GM19351 (cell line): ENCODE results near the gene KLF6.

Source experiments
- ATAC-seq: cut with Tn5 transposase; IDR thresholded peaks from one replicate; pipeline ENCODE4 v1.9.1; 2021; ENCODE audit warnings: mild to moderate bottlenecking, moderate library complexity; ENCODE audit not compliant: unreplicated experiment

The KLF6 gene

DNA sequence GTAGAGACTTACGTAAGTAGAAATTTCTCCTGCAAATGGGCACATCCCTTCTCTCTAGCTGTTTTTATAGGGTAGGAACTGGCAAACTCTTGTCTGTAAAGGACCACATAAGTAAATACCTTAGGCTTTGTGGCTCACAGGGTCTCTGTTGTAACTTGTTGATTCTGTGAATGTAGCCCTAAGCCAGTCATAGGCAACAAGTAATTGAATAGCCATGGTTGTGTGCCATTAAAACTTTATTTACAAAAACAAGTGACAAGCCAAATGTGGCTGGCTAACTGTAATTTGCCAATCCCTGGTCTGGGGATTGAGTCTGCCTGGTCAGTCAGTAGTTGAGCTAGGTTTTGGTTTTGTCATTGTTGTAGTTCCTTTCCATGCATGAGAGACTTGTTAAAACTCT, 5.3 kb upstream of the KLF6 start:
- ATAC-seq, result no peak

DNA sequence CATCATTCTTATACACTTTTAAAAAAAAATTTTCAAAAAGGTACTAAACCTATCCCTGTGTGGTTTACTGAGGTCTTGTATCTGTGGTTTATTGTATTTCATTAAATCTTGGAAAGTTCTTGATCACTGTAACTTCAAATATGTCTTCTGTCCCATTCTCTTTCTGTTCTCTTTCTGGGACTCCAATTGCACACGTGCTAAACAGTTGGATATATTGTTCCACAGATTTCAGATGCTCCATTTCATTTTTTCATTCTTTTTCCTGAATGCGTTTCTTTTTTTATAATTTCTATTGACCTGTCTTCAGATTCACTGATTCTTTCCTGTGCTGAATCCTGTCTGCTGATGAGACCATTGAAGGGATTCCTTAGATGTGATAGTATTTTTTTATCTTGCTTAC, 4.6 kb upstream of the KLF6 start:
- ATAC-seq, result no peak

DNA sequence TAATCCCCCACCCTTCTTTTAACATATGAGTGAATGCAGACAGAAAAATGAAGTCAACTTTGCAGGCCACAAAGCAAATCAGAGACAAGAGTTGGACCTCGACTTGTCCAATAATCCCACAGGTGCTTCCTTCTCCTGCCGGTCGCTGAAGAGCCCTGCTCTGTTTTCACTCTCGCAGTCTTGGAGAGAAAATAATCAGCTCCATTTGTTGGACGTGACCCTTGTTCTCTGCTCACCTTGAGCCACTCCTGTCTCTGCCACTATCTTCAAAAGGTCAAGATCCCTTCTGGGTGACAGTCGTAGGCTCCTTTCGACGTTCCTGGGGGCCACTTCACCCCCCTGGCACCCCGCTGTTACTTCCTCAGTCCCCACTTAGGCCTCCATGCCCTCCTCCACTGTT, 2.8 kb upstream of the KLF6 start:
- ATAC-seq, result no peak

DNA sequence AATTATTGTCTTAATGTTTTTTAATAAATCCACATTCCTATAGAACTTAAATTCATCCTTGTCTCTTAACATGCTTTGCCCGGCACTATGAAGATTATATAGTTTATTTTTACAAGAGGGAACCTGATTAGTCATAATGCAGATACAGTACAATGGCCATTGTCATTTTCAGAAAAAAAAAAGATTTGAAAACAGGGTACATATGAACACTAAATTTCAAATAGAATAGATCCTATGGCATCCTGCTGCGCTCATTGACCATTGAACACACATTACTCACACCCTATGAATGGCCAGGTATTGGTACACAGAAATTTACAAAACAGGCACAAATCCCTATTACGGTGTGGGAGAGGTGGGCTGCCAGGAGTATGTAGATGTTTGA, 2.0 kb upstream of the KLF6 start:
- ATAC-seq, result no peak

DNA sequence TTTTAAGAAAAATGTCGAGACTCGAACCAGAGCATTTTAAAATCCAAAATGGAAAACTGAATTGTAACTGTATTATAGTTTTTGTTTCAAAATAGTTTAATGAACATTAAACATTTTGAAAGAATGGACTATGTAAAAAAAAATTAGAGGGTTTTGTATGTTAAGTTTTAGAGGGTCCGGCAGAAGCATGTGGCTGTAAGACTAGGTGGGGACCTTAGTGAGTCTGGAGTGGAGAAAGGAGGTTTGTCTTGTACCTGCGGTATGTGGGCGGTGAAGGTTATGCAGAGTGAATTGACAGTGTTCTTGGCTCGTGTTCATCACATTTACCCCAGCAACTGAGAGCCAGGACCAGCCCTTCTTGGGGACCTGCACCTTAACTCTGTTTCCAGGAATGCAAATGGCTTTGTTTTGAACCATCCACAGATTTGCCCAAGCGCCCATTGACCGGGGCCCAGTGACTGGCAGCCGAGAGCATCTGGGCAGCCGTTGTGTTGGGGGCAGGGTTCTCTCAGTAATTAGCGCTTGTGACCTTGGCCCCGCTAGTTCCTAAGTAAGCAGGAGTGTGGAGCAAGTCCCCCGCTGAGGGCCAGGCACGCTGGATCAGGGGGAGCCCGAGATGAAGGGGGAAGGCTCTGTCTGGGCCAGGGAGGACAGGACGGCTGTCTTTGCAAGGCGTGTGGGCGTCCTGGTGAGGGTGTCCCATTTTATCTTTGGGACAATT, 1.4 kb upstream of the KLF6 start:
- no peak for ATAC-seq

DNA sequence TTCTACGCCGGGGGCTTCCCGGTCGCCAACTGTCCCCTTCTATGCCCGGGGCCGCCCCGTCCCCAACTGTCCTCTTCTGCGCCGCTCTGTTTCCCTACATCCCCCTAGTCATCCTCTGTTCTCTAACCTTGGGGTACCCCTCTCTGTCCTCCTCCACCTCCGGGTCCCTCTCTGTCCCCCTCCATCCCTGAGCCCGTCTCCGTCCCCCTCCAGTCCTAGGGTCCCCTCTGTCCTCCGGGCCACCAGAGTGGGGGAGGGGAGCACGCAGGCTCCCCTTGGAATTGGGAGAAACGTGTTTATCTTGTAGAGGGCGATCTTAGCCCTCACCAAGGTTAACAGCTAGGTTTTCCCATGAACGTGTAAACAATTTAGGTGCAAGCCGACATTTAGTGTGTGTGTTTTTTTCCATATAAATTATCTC, 852 bp upstream of the KLF6 start:
- peak; percentile 3 for ATAC-seq

DNA sequence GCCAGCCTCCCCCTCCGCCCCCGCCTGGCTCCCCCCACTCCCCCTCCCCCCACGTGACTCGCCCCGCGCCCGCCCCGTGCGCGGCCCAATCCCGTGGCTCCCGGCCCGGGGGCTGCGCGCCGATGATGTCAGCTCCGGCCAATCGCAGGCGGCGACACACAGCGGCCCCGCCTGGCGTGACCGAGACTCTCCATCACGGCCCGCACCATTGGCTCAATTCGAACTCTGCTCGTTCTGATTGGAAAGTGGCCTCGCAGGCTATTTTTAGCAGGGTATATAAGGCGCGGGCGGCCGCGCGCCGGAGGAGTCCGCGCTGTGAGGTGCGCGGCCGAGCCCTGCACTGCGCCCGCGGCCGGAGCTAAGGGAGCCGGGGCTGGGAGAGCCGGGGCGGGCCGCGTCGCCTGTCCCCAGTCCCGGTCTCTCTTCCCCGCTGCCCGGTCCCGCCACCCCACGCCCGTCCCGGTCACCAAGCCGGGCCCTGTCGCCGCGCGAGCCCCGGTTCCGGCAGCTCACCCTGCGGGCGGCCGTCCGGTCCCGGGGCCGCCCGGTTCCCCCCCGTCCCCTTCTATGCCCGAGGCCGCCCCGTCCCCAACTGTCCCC, 342 bp upstream of the KLF6 start:
- peak; percentile 69 for ATAC-seq

DNA sequence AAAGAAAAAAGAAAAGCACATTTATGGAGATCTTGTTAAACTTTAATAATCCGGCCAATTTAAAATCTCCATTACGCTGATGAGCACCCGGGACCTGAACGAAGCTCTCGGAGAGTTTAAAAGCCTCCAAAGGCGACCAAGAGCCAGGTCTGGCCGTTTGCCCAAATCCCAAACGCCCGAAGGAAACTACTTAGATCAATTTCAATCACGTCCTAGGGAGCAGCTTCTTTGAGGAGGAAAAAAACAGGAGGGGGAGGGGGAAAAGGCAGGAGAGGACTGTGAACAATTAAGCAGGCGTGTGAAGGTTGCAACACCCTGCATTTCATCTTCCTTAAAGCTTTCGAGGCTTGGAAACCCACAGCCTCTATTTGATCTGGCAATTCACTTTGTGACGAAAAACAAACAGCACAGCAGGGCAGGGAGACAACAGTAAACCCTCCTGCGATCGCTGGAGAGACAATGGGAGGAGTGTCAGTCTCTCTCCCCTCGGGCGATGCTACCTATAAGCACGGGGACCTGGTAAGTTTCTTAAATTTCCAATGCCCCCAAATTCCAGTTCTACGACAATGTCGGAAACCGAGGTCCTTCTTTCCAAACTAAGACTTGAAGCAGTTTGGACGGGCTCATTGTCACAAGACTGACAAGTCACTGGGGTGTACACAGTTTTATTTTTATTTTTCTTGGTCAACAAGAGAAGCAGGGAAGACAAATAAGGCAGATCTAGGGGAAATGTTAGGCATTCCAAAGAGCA, 1.2 kb downstream of the KLF6 start:
- ATAC-seq, result no peak

DNA sequence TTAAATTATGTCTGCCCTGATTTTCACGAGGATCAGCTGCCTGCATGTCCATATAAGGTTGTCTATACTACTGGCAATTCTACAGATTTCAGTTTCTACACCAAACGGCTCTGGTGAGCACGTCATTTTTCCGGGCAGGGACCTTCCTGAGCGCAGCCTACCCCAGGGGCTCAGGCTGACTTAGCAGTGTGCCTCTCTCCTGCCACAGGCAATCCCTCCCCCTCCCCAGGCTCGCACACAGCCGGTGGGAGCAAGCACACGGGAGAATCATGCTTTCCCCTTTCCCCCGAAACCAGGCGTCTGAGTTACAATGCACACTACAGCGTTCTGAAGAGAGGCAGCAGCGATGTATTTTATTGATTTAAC, 1.7 kb downstream of the KLF6 start:
- ATAC-seq, result peak; percentile 38

DNA sequence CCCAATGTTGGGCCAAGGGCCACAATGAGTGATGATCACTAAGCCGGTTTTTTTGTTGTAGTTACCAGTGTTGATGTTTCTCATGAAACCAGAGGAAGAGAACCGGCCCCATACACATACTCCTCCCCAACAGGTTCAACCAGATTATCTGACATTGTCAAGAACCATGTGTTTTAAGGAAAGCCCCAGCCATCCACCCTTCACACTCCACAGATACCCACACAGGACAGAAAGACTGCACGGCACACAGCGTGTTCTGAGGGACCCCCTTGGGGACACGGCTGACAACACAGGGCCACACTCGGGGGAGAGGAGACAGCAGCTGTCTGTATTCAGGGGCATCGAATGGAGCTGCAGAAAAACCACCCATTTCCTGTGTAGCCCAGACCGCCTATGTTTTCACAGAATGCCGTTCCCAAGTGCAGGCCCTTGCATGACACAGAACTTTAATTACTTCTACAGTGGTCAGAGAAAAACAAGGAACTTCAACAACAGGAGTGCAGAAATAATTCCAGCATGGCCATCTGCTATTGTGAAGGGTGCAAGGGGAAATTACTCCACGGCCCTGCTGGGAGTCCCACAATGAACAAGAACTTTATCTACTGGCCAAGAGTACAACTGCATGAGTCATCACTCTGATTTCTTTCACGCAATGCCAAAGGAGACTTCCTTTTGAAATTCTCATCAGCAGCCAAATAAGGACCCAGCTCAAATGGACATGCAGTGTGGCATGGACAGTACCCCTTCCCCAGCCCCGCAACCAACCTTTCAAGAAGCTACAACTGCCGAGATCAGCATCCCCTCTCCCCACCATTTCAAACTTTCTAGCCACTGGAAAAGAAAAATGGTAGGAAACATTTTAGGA, 2.3 kb downstream of the KLF6 start:
- ATAC-seq, result peak; percentile 16

DNA sequence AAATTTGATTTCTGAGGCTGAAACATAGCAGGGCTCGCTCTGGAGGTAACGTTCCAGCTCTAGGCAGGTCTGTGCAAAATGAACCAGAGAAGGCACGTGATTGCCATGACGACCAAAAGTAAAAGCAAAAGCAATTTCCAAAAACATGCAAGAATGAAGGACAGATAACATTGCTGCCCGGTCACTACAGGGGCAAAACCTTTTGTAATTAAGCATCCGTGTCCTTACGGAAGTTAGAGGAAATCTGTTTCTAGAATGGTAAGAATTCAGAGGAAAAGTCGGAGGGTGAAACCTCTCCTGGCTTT, 2.9 kb downstream of the KLF6 start:
- no peak for ATAC-seq

DNA sequence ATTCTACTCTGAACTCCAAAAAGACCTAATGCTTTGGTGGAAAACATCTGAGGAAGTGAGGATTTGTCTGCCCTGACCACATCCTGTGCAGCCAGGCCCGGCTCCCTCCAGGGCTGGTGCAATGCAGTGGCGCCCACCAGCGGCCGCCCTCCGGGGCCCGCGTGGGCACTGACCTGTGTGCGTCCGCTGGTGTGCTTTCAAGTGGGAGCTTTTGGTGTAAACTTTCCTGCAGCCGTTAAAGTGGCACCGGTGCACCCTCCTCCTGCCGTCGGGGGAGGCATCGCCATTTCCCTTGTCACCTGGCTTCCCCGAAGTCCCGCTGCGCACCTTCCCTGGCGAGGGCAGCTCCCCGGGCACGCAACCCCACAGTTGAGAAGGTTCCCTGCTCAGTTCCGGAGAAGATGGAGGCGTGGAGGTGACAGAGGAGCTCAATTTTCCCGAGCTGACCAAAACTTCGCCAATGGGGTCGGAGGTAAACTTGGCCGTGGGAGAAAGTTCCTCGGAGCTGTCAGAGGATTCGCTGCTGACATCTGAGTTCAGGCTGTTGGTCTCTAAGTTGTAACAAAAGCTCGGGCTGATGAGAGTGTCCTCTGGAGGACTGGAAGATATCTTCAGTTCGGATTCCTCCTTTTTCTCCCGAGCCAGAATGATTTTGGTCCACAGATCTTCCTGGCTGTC, 3.4 kb downstream of the KLF6 start:
- no peak for ATAC-seq

DNA sequence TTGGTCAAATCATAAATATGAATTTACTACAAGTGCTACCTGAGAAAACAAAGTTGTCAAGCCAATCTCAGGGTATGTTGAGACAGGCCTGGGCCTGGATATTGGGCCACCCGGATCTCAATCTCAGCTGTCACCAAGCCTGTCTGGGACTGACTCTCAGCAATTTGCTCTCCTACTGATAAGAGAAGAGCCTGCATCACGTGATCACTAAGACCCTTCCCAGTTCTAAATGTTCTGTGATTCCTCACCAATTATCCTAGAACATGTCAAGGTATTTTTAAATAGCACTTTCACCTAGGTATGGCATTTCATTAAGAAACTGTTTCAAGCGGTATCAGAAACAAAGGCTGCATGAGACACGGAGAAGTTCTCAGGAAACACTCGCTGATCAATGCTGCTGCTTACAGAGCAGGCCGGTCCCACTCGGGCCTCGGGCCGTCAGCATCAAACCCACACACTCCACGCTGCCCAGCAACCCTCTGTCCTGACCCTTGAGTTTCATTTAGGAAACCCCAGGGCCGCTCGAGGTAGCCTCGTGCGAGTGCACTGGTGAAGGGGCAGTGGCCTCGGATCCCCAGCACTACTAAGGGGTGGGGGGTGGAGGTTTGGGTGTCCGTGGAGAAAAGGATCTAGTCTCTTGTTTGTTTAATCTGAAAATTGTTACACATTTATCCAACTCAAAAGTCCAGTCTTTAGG, 4.1 kb downstream of the KLF6 start:
- no peak for ATAC-seq

DNA sequence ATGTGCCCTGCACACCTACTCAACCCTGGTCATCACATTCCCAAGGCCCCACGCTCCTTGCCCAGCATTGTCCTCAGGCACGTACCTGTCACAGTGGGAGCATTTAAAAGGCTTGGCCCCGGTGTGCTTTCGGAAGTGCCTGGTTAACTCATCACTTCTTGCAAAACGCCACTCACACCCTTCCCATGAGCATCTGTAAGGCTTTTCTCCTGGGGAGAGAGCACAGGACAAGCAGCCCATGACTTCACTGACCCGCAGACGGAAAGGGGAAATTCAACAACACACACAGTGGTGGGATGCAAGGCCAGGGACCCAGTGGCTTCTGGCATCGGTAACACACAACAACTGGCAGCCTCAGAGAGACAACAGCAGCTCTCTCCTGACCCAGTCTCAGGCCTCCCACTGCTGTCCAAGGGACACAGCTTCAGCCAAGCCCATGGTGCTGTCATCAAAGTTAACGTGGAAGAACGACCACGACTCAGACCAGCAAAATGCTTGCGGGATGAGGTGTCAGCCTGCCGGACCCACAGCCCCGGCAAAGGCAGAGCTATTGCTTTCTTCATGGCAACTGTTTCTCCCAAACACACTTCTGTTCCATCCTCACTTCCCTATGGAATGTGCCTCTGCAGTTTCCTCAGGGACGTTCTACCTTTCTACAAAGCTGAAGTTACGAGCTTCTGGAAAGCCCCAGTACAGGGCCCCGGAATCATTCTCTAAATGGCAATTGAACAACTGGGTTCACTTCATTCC, 4.8 kb downstream of the KLF6 start:
- ATAC-seq, result no peak

DNA sequence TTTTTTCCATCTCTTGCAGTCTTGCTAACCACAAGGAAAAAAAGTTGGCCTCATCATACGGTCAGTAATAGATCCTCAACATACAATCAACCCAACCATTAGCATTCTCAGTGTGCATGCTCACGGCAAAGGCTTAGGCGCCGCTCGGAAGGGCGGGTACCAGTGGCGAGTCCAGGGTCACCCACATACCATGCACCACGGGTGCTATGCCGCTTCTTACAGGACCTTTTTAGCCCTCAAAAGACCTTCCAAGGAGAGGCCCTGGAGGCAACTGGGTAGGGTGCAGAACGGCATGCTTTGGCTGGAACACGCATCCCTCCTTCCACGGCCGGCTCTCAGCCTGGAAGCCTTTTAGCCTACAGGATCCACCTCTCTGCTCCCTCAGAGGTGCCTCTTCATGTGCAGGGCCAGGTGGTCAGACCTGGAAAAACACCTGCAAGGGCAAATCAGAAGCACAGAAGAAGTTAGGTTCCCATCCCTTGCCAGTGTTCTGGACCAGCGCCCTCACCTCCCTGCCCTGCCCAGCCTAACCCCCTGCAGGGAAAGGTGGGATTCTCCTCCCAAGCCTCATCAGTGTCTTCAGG, 5.8 kb downstream of the KLF6 start:
- ATAC-seq, result no peak

DNA sequence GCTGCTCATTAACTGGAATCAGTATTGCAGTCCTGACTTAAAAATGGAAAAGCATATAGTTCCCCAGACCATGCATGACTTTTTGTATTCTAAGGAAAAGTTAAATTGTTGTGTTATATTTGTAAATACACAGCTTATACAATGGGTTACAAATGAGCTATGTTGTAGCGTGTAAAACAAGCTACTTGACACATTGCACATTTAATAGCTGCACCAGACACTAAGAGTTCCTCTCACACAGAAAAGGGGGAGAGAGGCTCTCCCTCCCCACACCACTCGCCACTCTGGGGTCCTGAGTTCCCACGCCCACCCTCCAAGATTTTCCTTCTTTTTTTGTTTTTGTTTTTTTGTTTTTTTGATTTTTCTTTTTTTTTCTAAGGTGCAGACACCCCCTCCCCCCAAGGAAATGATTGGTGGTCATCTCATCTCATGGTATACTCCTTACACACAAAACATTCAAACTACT, 6.3 kb downstream of the KLF6 start:
- ATAC-seq, result no peak

DNA sequence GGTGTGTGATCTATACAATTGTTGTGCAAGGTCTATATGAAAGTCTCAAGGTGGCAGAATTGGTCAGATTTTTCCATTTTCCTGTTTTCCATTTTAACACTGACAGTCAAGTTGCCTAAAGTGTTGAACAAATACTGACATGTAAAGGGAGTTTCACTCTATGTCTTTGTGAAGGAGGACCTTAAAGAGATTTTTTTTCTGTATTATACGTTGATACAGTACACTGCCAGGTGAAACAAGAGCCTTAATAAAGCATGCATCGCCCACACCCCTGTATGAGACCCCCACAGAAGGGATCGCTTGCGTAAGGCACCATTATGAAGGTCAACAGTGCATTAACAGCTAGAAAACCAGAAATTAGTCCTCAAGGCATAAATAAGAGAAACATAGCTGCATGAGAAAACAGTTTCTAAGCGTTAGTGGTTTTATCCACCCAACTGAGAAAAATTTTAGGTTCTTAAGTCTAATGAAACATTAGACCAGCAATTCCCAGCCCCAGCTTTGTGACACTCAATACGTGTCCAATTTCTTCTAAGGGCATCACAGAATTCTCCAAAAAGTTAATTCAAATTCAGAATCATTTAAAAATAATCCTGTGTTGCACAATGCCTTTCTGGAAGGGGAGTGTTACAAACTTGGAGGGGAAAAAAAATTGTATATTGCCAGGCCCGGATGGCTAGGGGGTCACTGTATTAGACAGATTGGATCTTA, 6.9 kb downstream of the KLF6 start:
- ATAC-seq, result no peak

DNA sequence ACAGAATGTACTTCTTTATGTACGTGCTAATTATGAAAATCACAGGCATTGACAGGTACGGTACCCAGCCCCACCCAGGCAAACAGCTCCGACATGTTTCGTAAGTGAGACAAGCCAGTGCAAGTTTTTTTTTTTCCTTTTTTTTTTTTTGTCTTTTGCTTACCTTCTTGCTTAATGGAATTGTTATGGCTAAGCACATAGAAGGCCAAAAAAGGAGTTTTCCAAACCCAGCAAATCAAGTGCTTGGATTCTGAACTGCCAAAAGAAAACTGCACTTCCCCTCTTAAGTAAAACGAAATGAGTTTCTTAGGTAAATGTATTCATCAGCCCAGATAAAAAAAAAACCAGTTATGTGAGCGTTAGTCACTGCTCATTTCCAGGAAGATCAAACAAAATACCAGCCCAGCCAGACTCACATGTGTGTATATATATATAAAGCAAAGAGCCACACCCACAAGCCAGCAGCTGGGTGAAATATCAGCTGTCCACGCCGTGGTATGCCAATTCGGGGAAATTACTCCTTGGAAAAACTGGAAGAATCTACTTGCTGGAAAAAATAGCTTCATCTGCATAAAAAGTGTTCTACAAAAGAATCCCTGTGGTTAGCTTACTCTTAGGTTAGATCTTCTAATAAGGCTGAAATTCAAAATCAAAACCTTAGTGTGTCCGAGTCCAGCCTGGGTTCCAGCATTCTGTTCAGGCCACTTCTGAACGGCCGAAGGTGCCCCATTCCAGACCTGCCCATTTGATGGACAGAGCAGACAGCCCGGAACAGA, 8.0 kb downstream of the KLF6 start:
- ATAC-seq, result no peak
